Esophagus muscularis mucosa (tissue), 4 donors: Measurements from ENCODE around the gene CNTNAP2. TPM values are rescaled to one million over a fixed set of nuclear protein-coding genes. Genes with fewer than 3 reads are reported as not detected.

Experiments
- DNase-seq: peaks from one replicate; pipeline ENCODE4 v3.0.0-alpha.2; 2017; ENCODE audit errors: extremely low spot score
- H3K27ac ChIP-seq, 4 donors: fragments of 200-600 bp; sonication (generic); replicated peaks in 1 of 4; 1 replicate in 3 of 4; 2 replicates in 1 of 4; pipeline ENCODE4 v1.5.1; 2016 to 2019; ENCODE audit warnings: mild to moderate bottlenecking in 1 of 4
- H3K27me3 ChIP-seq, 4 donors: fragments of 200-600 bp; sonication (generic); one replicate each; pipeline versions ENCODE4 v1.5.1 to v1.6.0; 2016 to 2019
- H3K36me3 ChIP-seq, 4 donors: fragments of 200-600 bp; sonication (generic); one replicate each; pipeline ENCODE4 v1.5.1; 2016 to 2019
- H3K4me1 ChIP-seq, 4 donors: fragments of 200-600 bp; sonication (generic); one replicate each; pipeline ENCODE4 v1.5.1; 2016 to 2019
- H3K4me3 ChIP-seq, 4 donors: fragments of 200-600 bp; sonication (generic); 1 replicate in 2 of 4; 2 replicates in 2 of 4; pipeline ENCODE4 v1.5.1; 2016 to 2019; ENCODE audit warnings: mild to moderate bottlenecking in 4 of 4, moderate library complexity in 1 of 4
- H3K9me3 ChIP-seq, 4 donors: fragments of 200-600 bp; sonication (generic); 1 replicate in 3 of 4; 2 replicates in 1 of 4; pipeline ENCODE4 v1.5.1; 2016 to 2019
- CTCF ChIP-seq, 3 experiments: fragments of 200-600 bp in 2 of 3; fragments of 450-650 bp in 1 of 3; sonication (generic) in 2 of 3; IDR thresholded peaks; one replicate each; pipeline ENCODE4 v1.5.1; 2017 to 2019; ENCODE audit warnings: antibody characterized with exemption in 3 of 3, mild to moderate bottlenecking in 2 of 3, moderate library complexity in 1 of 3
- EP300 ChIP-seq: sonication (generic); formaldehyde crosslinking; IDR thresholded peaks from one replicate; pipeline ENCODE4 v1.6.1; 2017; ENCODE audit warnings: antibody characterized with exemption
- POLR2A ChIP-seq: fragments of 450-650 bp; IDR thresholded peaks from one replicate; pipeline ENCODE4 v1.6.1; 2017; ENCODE audit warnings: antibody characterized with exemption, moderate library complexity, mild to moderate bottlenecking, low read depth
- POLR2AphosphoS5 ChIP-seq, 2 donors: sonication (generic); formaldehyde crosslinking; IDR thresholded peaks; one replicate each; pipeline ENCODE4 v1.6.1; 2017; ENCODE audit warnings: antibody characterized with exemption in 2 of 2
- WGBS: methylation state at CpG from one replicate; pipeline ENCODE4 v1.1.5; 2018; 5-methylcytosine and 5-hydroxymethylcytosine counted together
- intact Hi-C: fragments of 100-400 bp; cut with DNase I; formaldehyde crosslinking; loops from one replicate; pipeline ENCODE4 v1.15.1; 2023
- total RNA-seq, 4 donors: library from RNA; depleted of rRNA; stranded (reverse); fragments of >200 nt; gene quantifications; one replicate each; pipeline versions ENCODE4 v1.1.0 to v1.2.1, GENCODE V29; 2016

Gene CNTNAP2
- total RNA-seq, 4 donors from 2014 or later: 1.2 to 2.9 (median 1.9) TPM

DNA sequence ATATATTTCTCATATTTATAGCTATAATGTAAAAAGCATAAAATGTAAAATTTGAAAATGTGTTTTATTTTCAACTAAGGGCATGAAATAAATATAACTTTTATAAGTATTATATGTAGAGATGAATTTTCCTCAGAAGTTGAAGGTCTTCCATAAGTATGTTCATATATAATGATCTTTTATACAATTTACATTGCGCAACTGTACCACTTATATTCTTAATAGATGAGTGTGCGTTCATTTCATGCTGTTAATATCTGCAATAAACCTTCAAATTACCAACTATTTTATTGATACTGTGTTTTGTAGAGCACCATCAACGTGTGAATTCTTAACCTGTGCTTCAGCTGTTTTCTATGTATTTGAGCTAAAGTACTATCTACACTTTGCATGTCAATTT lies 285.3 kb downstream of the CNTNAP2 start:
- Histone ChIP-seq H3K27me3 (no peaks in the 10 kb centered on the region), H3K36me3 (no peaks in the 10 kb centered on the region), H3K4me1 (no peaks in the 10 kb centered on the region), H3K27ac (no peak overlapping the region), H3K4me3 (no peak overlapping the region), H3K9me3 (no peaks in the 10 kb centered on the region)
- no peak for DNase-seq
- WGBS: 89% methylated on average over 3 of the region's 3 CpGs
- TF ChIP-seq EP300: no peak
- no peak for TF ChIP-seq CTCF (IDR thresholded peaks at IDR 0.05)
- TF ChIP-seq POLR2AphosphoS5 (IDR thresholded peaks at IDR 0.05): no peak
- TF ChIP-seq POLR2A: no peak
- intact Hi-C loops: no loop called here

DNA sequence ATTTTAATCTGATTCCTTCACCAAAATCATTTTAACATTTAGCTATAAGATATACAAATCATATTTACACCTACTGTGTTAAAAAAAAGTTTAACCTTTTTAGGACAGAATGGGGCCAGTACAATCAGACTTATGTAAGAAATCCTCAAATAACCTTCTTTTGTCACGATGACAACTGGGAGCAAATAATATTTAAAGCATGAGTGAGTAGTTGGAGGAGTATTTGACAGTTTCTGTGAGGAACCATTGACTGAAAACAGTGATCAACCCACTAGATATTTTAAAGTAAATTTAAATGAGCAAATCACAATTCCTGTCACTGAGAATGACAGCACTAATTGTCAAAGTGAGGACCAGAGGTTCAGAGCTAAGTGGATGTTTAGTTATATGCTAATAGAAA lies 289.1 kb downstream of the CNTNAP2 start:
- Histone ChIP-seq H3K27ac (no peak overlapping the region), H3K9me3 (no peaks in the 10 kb centered on the region), H3K27me3 (no peaks in the 10 kb centered on the region), H3K4me3 (no peak overlapping the region), H3K4me1 (no peaks in the 10 kb centered on the region), H3K36me3 (no peaks in the 10 kb centered on the region)
- WGBS: 34% methylated on average over 1 of the region's 1 CpG
- intact Hi-C loops: no loop called here
- no peak for DNase-seq
- TF ChIP-seq CTCF (IDR thresholded peaks at IDR 0.05) (no peak), POLR2A (no peak), POLR2AphosphoS5 (IDR thresholded peaks at IDR 0.05) (no peak), EP300 (no peak)

DNA sequence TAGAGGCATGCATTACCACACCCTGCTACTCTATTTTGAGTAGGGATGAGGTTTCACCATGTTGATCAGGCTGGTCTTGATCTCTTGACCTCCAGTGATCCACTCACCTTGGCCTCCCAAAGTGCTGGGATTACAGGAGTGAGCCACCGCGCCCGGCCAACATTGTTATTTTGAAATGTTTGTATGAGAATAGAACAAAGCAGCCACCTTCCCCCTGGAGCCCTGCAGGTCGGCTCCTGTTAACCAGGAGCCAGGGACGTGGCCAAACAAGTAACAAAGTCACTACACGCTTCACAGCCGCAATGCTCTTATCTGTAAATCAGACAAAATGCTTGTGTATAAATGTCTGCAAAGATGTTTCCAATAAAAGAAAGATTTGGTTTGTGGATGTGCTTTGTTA lies 295.4 kb downstream of the CNTNAP2 start:
- Histone ChIP-seq H3K36me3 (no peaks in the 10 kb centered on the region), H3K9me3 (no peaks in the 10 kb centered on the region), H3K27me3 (no peaks in the 10 kb centered on the region), H3K4me1 (no peaks in the 10 kb centered on the region), H3K4me3 (no peak overlapping the region), H3K27ac (no peak overlapping the region)
- 80% methylated on average over 7 of the region's 7 CpGs for WGBS
- no peak for TF ChIP-seq POLR2A
- no peak for DNase-seq
- intact Hi-C loops: no loop called here

DNA sequence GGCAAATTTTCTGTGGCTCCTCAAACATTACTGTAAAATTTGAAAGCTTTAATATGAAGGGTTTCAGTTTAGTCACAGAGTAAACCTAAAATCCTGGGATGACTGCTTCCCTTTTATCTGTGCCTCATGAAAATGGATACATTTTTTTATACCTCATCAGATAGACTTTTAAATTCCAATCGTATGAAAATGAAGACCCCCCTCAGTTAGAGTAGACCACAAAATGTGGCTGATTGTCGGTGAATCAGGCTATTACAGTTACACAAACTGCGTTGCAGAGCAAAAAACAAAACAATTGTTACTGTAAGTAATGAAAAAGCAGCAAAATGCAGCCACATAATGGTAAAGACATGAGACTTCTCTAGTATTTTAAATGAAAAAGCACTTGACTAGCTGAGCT lies 296.2 kb downstream of the CNTNAP2 start:
- Histone ChIP-seq H3K4me1 (no peaks in the 10 kb centered on the region), H3K27ac (no peak overlapping the region), H3K36me3 (no peaks in the 10 kb centered on the region), H3K9me3 (no peaks in the 10 kb centered on the region), H3K27me3 (no peaks in the 10 kb centered on the region), H3K4me3 (no peak overlapping the region)
- 81% methylated on average over 3 of the region's 3 CpGs for WGBS
- DNase-seq: no peak
- intact Hi-C loops: no loop called here
- TF ChIP-seq POLR2A (no peak), CTCF (IDR thresholded peaks at IDR 0.05) (no peak), EP300 (no peak), POLR2AphosphoS5 (IDR thresholded peaks at IDR 0.05) (no peak)

- no peak overlapping the region for H3K4me3 ChIP-seq
- WGBS: 59% methylated on average over 2 of the region's 2 CpGs
- no peaks in the 10 kb centered on the region for H3K36me3 ChIP-seq
- no peak for TF ChIP-seq POLR2AphosphoS5 (IDR thresholded peaks at IDR 0.05)
- no peaks in the 10 kb centered on the region for H3K9me3 ChIP-seq
- DNase-seq: no peak
- no peaks in the 10 kb centered on the region for H3K4me1 ChIP-seq
- H3K27me3 ChIP-seq: no peaks in the 10 kb centered on the region
- no peak overlapping the region for H3K27ac ChIP-seq
- intact Hi-C loops: no loop called here
These were observed 297.8 kb downstream of the CNTNAP2 start for GRCh38 chr7:146414373-146414772.

- Histone ChIP-seq H3K4me1 (no peaks in the 10 kb centered on the region), H3K9me3 (no peaks in the 10 kb centered on the region), H3K27ac (no peak overlapping the region), H3K36me3 (no peaks in the 10 kb centered on the region), H3K27me3 (no peaks in the 10 kb centered on the region), H3K4me3 (no peak overlapping the region)
- TF ChIP-seq POLR2A (no peak), EP300 (no peak), POLR2AphosphoS5 (IDR thresholded peaks at IDR 0.05) (no peak), CTCF (IDR thresholded peaks at IDR 0.05) (no peak)
- intact Hi-C loops: no loop called here
- no peak for DNase-seq
- 78% methylated on average over 2 of the region's 2 CpGs for WGBS
These were observed 298.3 kb downstream of the CNTNAP2 start for GRCh38 chr7:146414937-146415336.
